ENCODE data around the gene CSTPP1.

DNA sequence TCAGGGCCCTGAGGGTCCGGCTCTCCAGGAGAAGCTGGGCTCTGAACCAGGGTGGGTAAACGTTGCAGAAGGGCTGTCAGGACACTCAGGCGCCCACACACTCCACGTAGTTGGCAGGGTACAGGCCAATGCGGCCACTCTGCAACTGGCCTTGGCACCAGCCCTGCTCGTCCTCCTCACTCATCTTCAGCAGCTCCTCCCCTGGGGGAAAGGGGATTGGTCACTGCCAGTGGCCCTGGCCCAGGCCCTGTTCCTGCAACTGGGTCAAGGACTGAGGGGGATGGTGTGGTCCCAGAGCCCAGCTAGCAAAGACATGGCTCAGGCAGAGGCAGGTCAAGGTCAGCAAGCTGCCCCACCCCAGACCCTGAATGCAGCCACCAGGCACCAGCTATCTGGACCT is 241.3 kb downstream of the CSTPP1 start:
- TF ChIP-seq, protein P1, sequence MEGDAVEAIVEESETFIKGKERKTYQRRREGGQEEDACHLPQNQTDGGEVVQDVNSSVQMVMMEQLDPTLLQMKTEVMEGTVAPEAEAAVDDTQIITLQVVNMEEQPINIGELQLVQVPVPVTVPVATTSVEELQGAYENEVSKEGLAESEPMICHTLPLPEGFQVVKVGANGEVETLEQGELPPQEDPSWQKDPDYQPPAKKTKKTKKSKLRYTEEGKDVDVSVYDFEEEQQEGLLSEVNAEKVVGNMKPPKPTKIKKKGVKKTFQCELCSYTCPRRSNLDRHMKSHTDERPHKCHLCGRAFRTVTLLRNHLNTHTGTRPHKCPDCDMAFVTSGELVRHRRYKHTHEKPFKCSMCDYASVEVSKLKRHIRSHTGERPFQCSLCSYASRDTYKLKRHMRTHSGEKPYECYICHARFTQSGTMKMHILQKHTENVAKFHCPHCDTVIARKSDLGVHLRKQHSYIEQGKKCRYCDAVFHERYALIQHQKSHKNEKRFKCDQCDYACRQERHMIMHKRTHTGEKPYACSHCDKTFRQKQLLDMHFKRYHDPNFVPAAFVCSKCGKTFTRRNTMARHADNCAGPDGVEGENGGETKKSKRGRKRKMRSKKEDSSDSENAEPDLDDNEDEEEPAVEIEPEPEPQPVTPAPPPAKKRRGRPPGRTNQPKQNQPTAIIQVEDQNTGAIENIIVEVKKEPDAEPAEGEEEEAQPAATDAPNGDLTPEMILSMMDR (IDR thresholded peaks at IDR 0.05): no peak
- TF ChIP-seq ZFX (IDR thresholded peaks at IDR 0.05; ENCODE audit: borderline replicate concordance): no peak

Measured in 22Rv1 (cell line).